A549 (cell line): ENCODE results near the gene HNRNPAB. TPM values are rescaled to one million over a fixed set of nuclear protein-coding genes. Genes with fewer than 3 reads are reported as not detected.

Experiments used
- ATAC-seq, 2 experiments: fragments of 200-7000 bp in 1 of 2; fragments of >200 bp in 1 of 2; cut with Nextera tagmentation in 1 of 2; cut with Tn5 transposase in 1 of 2; 3 replicates each; pipeline versions ENCODE4 v1.8.0 to v1.9.1; 2018 to 2020; ENCODE audit warnings: mild to moderate bottlenecking in 1 of 2, moderate library complexity in 1 of 2
- CTCF ChIA-PET: fragments of 300-600 bp; sonication (Branson Sonifier 250); formaldehyde crosslinking; extraction: SDS; loops from one replicate; lab custom pipeline; 2021; ENCODE audit warnings: antibody characterized with exemption, inconsistent platforms; lab: Yijun Ruan, JAX
- POLR2A ChIA-PET: fragments of 350-600 bp; formaldehyde crosslinking; extraction: SDS; loops from one replicate; lab custom pipeline; 2021; ENCODE audit warnings: antibody characterized with exemption, inconsistent platforms; lab: Yijun Ruan, JAX
- DNase-seq, 2 experiments: peaks; one replicate each; pipeline versions ENCODE4 v3.0.0 to v3.0.0-alpha.2; 2011 to 2016; ENCODE audit warnings: low read depth in 1 of 2, low spot score in 1 of 2
- FAIRE-seq: peaks from 2 replicates; lab custom pipeline; 2011; peaks lifted over from hg19 to GRCh38; lab: Jason Lieb, UNC
- H3K27ac ChIP-seq, 2 experiments: fragments of >200 bp; sonication (Bioruptor Twin); formaldehyde crosslinking; 3 replicates each; pipeline ENCODE4 v1.5.1; 2016 to 2017
- H3K4me1 ChIP-seq: fragments of >200 bp; sonication (Bioruptor Twin); formaldehyde crosslinking; 3 replicates; pipeline ENCODE4 v1.6.1; 2016
- H3K4me2 ChIP-seq: fragments of >200 bp; sonication (Bioruptor Twin); formaldehyde crosslinking; 3 replicates; pipeline ENCODE4 v1.6.1; 2016
- H3K4me3 ChIP-seq: fragments of >200 bp; sonication (Bioruptor Twin); formaldehyde crosslinking; 3 replicates; pipeline ENCODE4 v1.5.1; 2016
- H3K9me3 ChIP-seq: fragments of >200 bp; sonication (Bioruptor Twin); formaldehyde crosslinking; 3 replicates; pipeline ENCODE4 v1.6.1; 2016
- CBX2 ChIP-seq: fragments of 200-600 bp; sonication (generic); IDR thresholded peaks from 2 replicates; pipeline ENCODE4 v1.6.1; 2016; ENCODE audit warnings: low read depth, mild to moderate bottlenecking, borderline replicate concordance
- EHF ChIP-seq: fragments of 250-450 bp; sonication (Bioruptor Pico); IDR thresholded peaks from 2 replicates; pipeline ENCODE4 v1.5.0; 2020; ENCODE audit warnings: mild to moderate bottlenecking
- ESRRA ChIP-seq: fragments of 150-350 bp; IDR thresholded peaks from 2 replicates; pipeline ENCODE4 v1.6.1; 2014; ENCODE audit warnings: mild to moderate bottlenecking, low read length, borderline replicate concordance
- FOXS1 ChIP-seq: fragments of 250-450 bp; sonication (Bioruptor Pico); IDR thresholded peaks from 2 replicates; pipeline ENCODE4 v1.5.0; 2020; ENCODE audit warnings: mild to moderate bottlenecking, moderate library complexity
- HEYL ChIP-seq: fragments of 250-450 bp; sonication (Bioruptor Pico); IDR thresholded peaks from 2 replicates; pipeline ENCODE4 v1.8.0; 2021; ENCODE audit warnings: mild to moderate bottlenecking, moderate library complexity
- HOXB13 ChIP-seq: fragments of 250-450 bp; sonication (Bioruptor Pico); IDR thresholded peaks from 2 replicates; pipeline ENCODE4 v1.5.0; 2020; ENCODE audit warnings: low read depth, mild to moderate bottlenecking, moderate library complexity
- HOXB5 ChIP-seq: fragments of 250-450 bp; sonication (Bioruptor Pico); IDR thresholded peaks from 2 replicates; pipeline ENCODE4 v1.5.0; 2020; ENCODE audit warnings: mild to moderate bottlenecking, moderate library complexity
- JUNB ChIP-seq: fragments of >200 bp; sonication (Bioruptor Twin); formaldehyde crosslinking; IDR thresholded peaks from 2 replicates; pipeline ENCODE4 v1.6.1; 2016
- KDM5A ChIP-seq: fragments of 200-600 bp; sonication (generic); IDR thresholded peaks from 2 replicates; pipeline ENCODE4 v1.6.1; 2016; ENCODE audit warnings: antibody characterized with exemption, mild to moderate bottlenecking
- MAFK ChIP-seq: fragments of 450-650 bp; IDR thresholded peaks from 2 replicates; pipeline ENCODE4 v1.6.1; 2014; ENCODE audit not compliant: partially characterized antibody
- NPAS2 ChIP-seq: fragments of 250-450 bp; sonication (Bioruptor Pico); IDR thresholded peaks from 2 replicates; pipeline ENCODE4 v1.8.0; 2022; ENCODE audit warnings: mild to moderate bottlenecking, moderate library complexity, borderline replicate concordance
- POLR2A ChIP-seq: IDR thresholded peaks from 2 replicates; pipeline ENCODE4 v1.6.1; 2012; ENCODE audit warnings: mild to moderate bottlenecking, low read length
- RAD21 ChIP-seq, 2 experiments: fragments of >200 bp in 1 of 2; sonication (Bioruptor Twin) in 1 of 2; formaldehyde crosslinking in 1 of 2; IDR thresholded peaks in 1 of 2; conservative IDR thresholded peaks in 1 of 2; 2 replicates in 1 of 2; 3 replicates in 1 of 2; pipeline ENCODE4 v1.6.1; 2012 to 2018; ENCODE audit warnings: inconsistent platforms in 1 of 2
- RCOR1 ChIP-seq: fragments of 150-350 bp; IDR thresholded peaks from 2 replicates; pipeline ENCODE4 v1.6.1; 2014; ENCODE audit warnings: antibody characterized with exemption, low read length, low read depth
- SMC3 ChIP-seq: fragments of >200 bp; sonication (Bioruptor Twin); formaldehyde crosslinking; IDR thresholded peaks from 3 replicates; pipeline ENCODE4 v1.6.1; 2018; ENCODE audit warnings: inconsistent platforms
- TP53 ChIP-seq: fragments of 250-450 bp; sonication (Bioruptor Pico); IDR thresholded peaks from 2 replicates; pipeline ENCODE4 v1.5.0; 2021; ENCODE audit warnings: mild to moderate bottlenecking, moderate library complexity
- ZC3H11A ChIP-seq: fragments of 450-650 bp; IDR thresholded peaks from 2 replicates; pipeline ENCODE4 v1.6.1; 2014; ENCODE audit warnings: antibody characterized with exemption, mild to moderate bottlenecking
- ZSCAN20 ChIP-seq: fragments of 250-450 bp; sonication (Bioruptor Pico); IDR thresholded peaks from 2 replicates; pipeline ENCODE4 v1.8.0; 2022; ENCODE audit warnings: mild to moderate bottlenecking, moderate library complexity
- WGBS: methylation state at CpG from one replicate; pipeline ENCODE4 v1.1.6; 2017; ENCODE audit errors: missing lambda C conversion rate; 5-methylcytosine and 5-hydroxymethylcytosine counted together
- polyA plus RNA-seq, 4 experiments: library from polyadenylated mRNA; depleted of rRNA in 3 of 4; stranded (reverse); fragments of >200 nt; fragmentation: RNase III in 1 of 4; extraction: RNeasy Plus Mini Kit Qiagen cat#74134 plus additional on column Dnase treatment in 1 of 4; gene quantifications; 2 replicates in 3 of 4; 3 replicates in 1 of 4; pipeline ENCODE4 v1.2.3, GENCODE V29; 2011 to 2017
- TF ChIP-seq, protein P1 (sequence below): IDR thresholded peaks from 2 replicates; pipeline ENCODE4 v1.6.1; 2012
- TF ChIP-seq, protein P2 (sequence below): IDR thresholded peaks from 2 replicates; pipeline ENCODE4 v1.6.1; 2012
- TF ChIP-seq, protein P3 (sequence below): fragments of 250-450 bp; sonication (Bioruptor Pico); IDR thresholded peaks from 2 replicates; pipeline ENCODE4 v1.5.0; 2021; ENCODE audit warnings: mild to moderate bottlenecking, moderate library complexity, borderline replicate concordance
- TF ChIP-seq, protein P4 (sequence below): fragments of 450-650 bp; IDR thresholded peaks from 2 replicates; pipeline ENCODE4 v1.6.1; 2014; ENCODE audit warnings: antibody characterized with exemption
- TF ChIP-seq, protein P5 (sequence below): fragments of 250-450 bp; sonication (Bioruptor Pico); IDR thresholded peaks from 2 replicates; pipeline ENCODE4 v1.5.0; 2020; ENCODE audit warnings: low read depth, mild to moderate bottlenecking, moderate library complexity

Gene HNRNPAB
- polyA plus RNA-seq, 2 of the 4 experiments (the other 2 are of a cell fraction) = 200 to 352 TPM

DNA sequence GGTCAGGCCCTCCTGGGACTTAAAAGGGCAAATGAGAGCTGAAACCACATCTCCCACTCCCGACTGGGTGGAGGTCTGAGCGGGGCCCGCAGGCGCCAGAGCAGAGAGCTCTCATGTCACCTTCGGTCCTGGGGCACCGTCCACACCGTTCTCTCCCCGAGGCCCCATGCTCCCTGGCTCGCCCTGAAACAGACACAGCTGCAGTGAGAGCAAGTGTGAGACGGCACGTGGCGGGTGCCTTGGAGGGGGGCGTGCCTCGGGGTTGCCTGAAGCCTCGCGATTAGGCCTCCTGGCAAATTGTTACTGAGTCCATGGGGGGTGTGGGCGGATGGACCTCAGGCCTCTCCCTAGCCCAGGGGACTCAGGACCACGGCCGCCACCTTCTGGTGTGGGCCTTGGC is 52.4 kb downstream of the HNRNPAB start:
- ChIA-PET CTCF (interaction anchor here (1.1 to 1.2 kb wide), 2 partner anchors 18 to 22 kb away, joined by 3 read pairs; no protein-coding TSS in a partner anchor), POLR2A (no interaction called here)
- TF ChIP-seq, protein P1, sequence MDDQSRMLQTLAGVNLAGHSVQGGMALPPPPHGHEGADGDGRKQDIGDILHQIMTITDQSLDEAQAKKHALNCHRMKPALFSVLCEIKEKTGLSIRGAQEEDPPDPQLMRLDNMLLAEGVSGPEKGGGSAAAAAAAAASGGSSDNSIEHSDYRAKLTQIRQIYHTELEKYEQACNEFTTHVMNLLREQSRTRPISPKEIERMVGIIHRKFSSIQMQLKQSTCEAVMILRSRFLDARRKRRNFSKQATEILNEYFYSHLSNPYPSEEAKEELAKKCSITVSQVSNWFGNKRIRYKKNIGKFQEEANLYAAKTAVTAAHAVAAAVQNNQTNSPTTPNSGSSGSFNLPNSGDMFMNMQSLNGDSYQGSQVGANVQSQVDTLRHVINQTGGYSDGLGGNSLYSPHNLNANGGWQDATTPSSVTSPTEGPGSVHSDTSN = no peak
- TF ChIP-seq SMC3 (no peak), ZC3H11A (no peak), HEYL (CRISPR knock-in tag) (no peak), KDM5A (no peak), FOXS1 (no peak), TP53 (CRISPR knock-in tag) (no peak), NPAS2 (CRISPR knock-in tag) (no peak), HOXB13 (CRISPR knock-in tag) (no peak), POLR2A (no peak)
- Histone ChIP-seq H3K4me1 (no peaks in the 10 kb centered on the region), H3K27ac (no peak overlapping the region), H3K4me2 (no peak overlapping the region), H3K9me3 (no peaks in the 10 kb centered on the region), H3K4me3 (no peak overlapping the region)
- ATAC-seq (no peak), DNase-seq (no peak), FAIRE-seq (no peak)
- WGBS = 68% methylated on average over 13 of the region's 19 CpGs

DNA sequence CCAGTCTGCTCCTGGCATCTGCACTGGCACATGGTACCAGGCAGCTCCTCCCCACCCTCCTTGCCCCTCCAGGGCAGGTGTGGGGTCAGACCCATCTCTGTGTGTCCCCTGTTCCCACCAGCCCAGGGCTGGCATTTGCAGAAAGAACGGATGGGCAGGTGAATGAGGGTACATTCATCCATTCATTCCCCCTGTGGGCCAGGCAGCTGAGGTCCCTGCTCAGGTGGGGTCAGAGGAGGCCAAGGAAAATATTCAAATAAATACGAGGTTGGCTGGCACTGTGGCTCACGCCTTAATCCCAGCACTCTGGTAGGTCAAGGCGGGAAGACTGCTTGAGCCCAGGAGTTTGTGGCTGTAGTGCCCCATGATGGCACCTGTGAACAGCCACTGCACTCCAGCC is 53.3 kb downstream of the HNRNPAB start:
- CTCF ChIA-PET = no interaction called here
- TF ChIP-seq MAFK = no peak
- TF ChIP-seq ESRRA = no peak
- TF ChIP-seq, protein P2, sequence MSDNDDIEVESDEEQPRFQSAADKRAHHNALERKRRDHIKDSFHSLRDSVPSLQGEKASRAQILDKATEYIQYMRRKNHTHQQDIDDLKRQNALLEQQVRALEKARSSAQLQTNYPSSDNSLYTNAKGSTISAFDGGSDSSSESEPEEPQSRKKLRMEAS = no peak
- TF ChIP-seq, protein P3, sequence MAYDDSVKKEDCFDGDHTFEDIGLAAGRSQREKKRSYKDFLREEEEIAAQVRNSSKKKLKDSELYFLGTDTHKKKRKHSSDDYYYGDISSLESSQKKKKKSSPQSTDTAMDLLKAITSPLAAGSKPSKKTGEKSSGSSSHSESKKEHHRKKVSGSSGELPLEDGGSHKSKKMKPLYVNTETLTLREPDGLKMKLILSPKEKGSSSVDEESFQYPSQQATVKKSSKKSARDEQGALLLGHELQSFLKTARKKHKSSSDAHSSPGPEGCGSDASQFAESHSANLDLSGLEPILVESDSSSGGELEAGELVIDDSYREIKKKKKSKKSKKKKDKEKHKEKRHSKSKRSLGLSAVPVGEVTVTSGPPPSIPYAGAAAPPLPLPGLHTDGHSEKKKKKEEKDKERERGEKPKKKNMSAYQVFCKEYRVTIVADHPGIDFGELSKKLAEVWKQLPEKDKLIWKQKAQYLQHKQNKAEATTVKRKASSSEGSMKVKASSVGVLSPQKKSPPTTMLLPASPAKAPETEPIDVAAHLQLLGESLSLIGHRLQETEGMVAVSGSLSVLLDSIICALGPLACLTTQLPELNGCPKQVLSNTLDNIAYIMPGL (CRISPR knock-in tag) = no peak
- no peak for TF ChIP-seq POLR2A
- no peak for TF ChIP-seq RCOR1
- TF ChIP-seq RAD21 (conservative IDR thresholded peaks at IDR 0.05 in 1 of 2, IDR thresholded peaks at IDR 0.05 in 1 of 2) = no peak
- TF ChIP-seq, protein P4, sequence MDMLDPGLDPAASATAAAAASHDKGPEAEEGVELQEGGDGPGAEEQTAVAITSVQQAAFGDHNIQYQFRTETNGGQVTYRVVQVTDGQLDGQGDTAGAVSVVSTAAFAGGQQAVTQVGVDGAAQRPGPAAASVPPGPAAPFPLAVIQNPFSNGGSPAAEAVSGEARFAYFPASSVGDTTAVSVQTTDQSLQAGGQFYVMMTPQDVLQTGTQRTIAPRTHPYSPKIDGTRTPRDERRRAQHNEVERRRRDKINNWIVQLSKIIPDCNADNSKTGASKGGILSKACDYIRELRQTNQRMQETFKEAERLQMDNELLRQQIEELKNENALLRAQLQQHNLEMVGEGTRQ = no peak
- TF ChIP-seq NPAS2 (CRISPR knock-in tag) = no peak
- TF ChIP-seq FOXS1 = no peak
- TF ChIP-seq JUNB = no peak
- no peak for TF ChIP-seq SMC3
- no peak for TF ChIP-seq ZSCAN20 (CRISPR knock-in tag)
- TF ChIP-seq EHF = no peak
- TF ChIP-seq, protein P5, sequence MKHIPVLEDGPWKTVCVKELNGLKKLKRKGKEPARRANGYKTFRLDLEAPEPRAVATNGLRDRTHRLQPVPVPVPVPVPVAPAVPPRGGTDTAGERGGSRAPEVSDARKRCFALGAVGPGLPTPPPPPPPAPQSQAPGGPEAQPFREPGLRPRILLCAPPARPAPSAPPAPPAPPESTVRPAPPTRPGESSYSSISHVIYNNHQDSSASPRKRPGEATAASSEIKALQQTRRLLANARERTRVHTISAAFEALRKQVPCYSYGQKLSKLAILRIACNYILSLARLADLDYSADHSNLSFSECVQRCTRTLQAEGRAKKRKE = no peak
- TF ChIP-seq HOXB5 (CRISPR knock-in tag) = no peak
- TF ChIP-seq CBX2 = no peak
- TF ChIP-seq, all 56 proteins: peak for 0
- POLR2A ChIA-PET = no interaction called here

More for the DNA sequence above, 53.3 kb downstream of the HNRNPAB start:
- 59% methylated on average over 4 of the region's 4 CpGs for WGBS
- no peak for ATAC-seq
- no peaks in the 10 kb centered on the region for H3K9me3 ChIP-seq
- no peak for DNase-seq
- no peak overlapping the region for H3K4me2 ChIP-seq
- FAIRE-seq = no peak
- no peaks in the 10 kb centered on the region for H3K4me1 ChIP-seq
- no peak overlapping the region for H3K27ac ChIP-seq
- H3K4me3 ChIP-seq = no peak overlapping the region
